Measurements from ENCODE around the gene JARID2. TPM values are rescaled to one million over a fixed set of nuclear protein-coding genes. Genes with fewer than 3 reads are reported as not detected.
"Not testable (repeated sequence)": the region's sequence is repeated elsewhere in the genome, so short reads cannot be mapped to it uniquely, and the experiment has no call there.

The JARID2 gene
- polyA plus RNA-seq, 1 experiment: 6.1 TPM

DNA sequence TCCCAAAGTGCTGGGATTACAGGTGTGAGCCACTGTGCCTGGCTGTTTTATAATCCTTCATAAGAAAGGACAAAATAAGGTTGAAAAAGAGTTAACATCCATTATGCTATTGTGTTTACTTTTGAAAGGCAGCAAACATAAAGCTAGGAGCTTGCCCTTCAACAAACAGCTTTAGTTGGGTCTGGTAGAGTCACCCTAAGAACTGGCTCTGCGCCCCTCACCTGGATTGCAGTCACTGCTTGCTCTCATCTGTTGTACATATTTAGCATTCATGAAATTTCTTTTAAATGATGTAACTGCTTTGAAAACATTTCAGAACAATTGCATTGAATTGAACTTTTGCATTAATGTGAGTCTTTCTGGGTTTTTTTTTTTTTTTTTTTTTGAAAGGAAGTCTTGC is 38.9 kb downstream of the JARID2 start:
- TF ChIP-seq, protein P1, sequence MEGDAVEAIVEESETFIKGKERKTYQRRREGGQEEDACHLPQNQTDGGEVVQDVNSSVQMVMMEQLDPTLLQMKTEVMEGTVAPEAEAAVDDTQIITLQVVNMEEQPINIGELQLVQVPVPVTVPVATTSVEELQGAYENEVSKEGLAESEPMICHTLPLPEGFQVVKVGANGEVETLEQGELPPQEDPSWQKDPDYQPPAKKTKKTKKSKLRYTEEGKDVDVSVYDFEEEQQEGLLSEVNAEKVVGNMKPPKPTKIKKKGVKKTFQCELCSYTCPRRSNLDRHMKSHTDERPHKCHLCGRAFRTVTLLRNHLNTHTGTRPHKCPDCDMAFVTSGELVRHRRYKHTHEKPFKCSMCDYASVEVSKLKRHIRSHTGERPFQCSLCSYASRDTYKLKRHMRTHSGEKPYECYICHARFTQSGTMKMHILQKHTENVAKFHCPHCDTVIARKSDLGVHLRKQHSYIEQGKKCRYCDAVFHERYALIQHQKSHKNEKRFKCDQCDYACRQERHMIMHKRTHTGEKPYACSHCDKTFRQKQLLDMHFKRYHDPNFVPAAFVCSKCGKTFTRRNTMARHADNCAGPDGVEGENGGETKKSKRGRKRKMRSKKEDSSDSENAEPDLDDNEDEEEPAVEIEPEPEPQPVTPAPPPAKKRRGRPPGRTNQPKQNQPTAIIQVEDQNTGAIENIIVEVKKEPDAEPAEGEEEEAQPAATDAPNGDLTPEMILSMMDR (IDR thresholded peaks at IDR 0.05; ENCODE audit: insufficient read depth, low read depth, low read length): no peak
- POLR2A ChIA-PET: no interaction called here
- no peaks in the 10 kb centered on the region for H3K36me3 ChIP-seq (ENCODE audit: control insufficient read depth, insufficient read depth, low read length)
- H3K27me3 ChIP-seq (ENCODE audit: control insufficient read depth, insufficient read depth, low read length): no peaks in the 10 kb centered on the region
- CTCF ChIA-PET: no interaction called here
- H3K4me3 ChIP-seq (ENCODE audit: low read depth, low read length): no peak overlapping the region
- DNase-seq (ENCODE audit: low read depth): no peak

DNA sequence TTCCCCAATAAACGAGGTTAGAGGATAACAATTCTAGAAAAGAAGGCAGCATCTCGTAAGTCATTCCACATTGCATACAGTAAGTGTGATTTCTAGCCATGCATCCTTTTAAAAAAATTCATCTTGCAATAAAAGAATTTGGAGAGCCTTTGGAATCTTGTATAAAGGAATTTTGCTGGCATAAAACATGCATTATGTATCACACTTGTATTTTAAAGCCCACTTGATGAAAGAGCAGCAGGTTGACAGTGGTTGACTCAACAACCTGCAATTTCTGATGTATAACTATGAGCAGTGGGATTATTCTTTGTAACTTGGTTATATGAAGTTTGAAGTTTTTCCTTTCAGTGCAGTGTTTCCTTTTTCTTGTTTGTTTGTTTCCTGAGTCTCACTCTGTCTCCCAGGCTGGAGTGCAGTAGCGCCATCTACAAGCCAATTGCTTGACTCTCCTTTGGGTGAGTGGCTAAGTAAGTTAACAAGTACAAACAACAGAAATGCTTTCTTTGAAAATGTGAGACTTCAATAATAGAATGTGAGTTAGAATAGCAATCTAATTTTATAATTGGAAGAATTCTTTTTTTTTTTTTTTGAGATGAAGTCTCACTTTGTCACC is 39.9 kb downstream of the JARID2 start:
- ChIA-PET CTCF (no interaction called here), POLR2A (no interaction called here)
- Histone ChIP-seq H3K36me3 (ENCODE audit: control insufficient read depth, insufficient read depth, low read length) (no peaks in the 10 kb centered on the region), H3K4me3 (ENCODE audit: low read depth, low read length) (no peak overlapping the region), H3K27me3 (ENCODE audit: control insufficient read depth, insufficient read depth, low read length) (no peaks in the 10 kb centered on the region)
- no peak for DNase-seq (ENCODE audit: low read depth)
- TF ChIP-seq, protein P1 (IDR thresholded peaks at IDR 0.05; ENCODE audit: insufficient read depth, low read depth, low read length): no peak

DNA sequence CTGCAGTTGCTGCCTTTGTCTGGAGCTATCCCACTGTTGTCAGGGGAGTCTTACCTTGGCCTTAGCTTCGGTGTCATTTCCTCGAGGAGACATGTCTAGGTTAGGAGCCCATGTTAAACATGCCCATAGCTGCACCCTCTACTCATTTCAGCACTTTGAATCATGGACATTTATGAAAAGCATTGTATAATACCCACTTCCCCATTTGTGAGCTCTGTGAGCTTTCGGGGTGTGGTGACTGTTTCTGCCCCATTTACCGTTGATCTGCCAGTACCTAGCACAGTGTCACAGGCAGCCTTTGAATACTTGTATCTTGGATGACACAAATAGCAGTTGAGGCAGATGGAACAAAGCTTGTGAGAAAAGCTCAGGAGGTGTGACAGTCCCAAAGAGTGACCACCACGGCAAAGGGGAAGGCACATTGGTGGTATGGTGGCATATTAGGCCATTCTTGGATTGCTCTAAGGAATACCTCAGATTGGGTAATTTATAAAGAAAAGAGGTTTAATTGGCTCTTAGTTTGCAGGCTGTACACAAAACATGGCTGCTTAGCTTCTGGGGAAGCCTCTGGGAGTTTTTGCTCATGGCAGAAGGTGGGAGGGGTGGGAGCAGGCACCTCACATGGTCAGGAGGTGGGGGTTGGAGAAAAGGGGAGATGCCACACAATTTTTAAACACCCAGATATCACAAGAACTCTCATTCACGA is 42.0 kb downstream of the JARID2 start:
- Histone ChIP-seq H3K27me3 (ENCODE audit: control insufficient read depth, insufficient read depth, low read length) (no peaks in the 10 kb centered on the region), H3K4me3 (ENCODE audit: low read depth, low read length) (no peak overlapping the region), H3K36me3 (ENCODE audit: control insufficient read depth, insufficient read depth, low read length) (no peaks in the 10 kb centered on the region)
- POLR2A ChIA-PET: interaction anchor here (0.6 kb wide), 1 partner anchor 1152 kb away, joined by 3 read pairs; no protein-coding TSS in a partner anchor
- TF ChIP-seq, protein P1 (IDR thresholded peaks at IDR 0.05; ENCODE audit: insufficient read depth, low read depth, low read length): no peak
- no peak for DNase-seq (ENCODE audit: low read depth)
- CTCF ChIA-PET: interaction anchor here (0.7 to 1.4 kb wide), 3 partner anchors 9 to 63 kb away, joined by 3 to 4 read pairs (median 3); no protein-coding TSS in a partner anchor

DNA sequence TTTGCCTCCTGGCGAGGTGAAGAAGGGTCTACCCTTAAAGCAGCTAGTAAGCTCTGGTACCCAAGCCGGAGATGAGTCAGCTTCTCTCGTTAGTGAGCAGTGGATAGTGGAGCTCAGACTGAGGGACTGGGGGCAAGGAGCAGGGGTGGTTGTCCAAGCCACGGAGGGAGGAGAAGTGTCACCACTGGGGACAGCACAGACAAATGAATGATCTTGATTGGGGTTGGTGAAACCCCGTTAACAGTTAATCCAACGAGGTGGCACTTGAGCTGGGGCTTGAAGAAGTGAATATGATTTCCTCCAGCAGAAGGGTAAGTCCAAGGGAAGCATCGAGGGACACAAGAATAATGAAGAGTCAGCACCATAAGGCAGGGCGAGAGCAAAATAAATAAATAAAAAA is 43.0 kb downstream of the JARID2 start:
- no peaks in the 10 kb centered on the region for H3K27me3 ChIP-seq (ENCODE audit: control insufficient read depth, insufficient read depth, low read length)
- POLR2A ChIA-PET: no interaction called here
- H3K4me3 ChIP-seq (ENCODE audit: low read depth, low read length): no peak overlapping the region
- TF ChIP-seq, protein P1 (IDR thresholded peaks at IDR 0.05; ENCODE audit: insufficient read depth, low read depth, low read length): no peak
- no peak for DNase-seq (ENCODE audit: low read depth)
- no peaks in the 10 kb centered on the region for H3K36me3 ChIP-seq (ENCODE audit: control insufficient read depth, insufficient read depth, low read length)
- CTCF ChIA-PET: interaction anchor here (0.6 to 1.4 kb wide), 2 partner anchors 10 to 11 kb away, joined by 3 to 4 read pairs; no protein-coding TSS in a partner anchor

DNA sequence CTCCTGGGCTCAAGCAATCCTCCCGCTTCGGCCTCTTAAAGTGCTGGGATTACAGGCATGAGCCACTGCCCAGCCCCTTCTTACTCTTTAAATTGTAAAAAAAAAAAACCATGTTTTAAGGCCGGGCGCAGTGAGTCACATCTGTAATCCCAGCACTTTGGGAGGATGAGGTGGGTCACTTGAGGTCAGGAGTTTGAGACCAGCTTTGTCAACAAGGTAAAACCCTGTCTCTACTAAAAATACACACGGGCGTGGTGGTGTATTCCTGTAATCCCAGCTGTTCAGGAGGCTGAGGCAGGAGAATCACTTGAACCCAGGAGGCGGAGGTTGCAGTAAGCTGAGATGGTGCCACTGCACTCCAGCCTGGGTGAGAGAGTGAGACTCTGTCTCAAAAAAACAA is 43.6 kb downstream of the JARID2 start:
- CTCF ChIA-PET: interaction anchor here (0.6 to 1.1 kb wide), 2 partner anchors 40 to 151 kb away, joined by 3 read pairs; no protein-coding TSS in a partner anchor
- H3K36me3 ChIP-seq (ENCODE audit: control insufficient read depth, insufficient read depth, low read length); DNase-seq (ENCODE audit: low read depth); H3K4me3 ChIP-seq (ENCODE audit: low read depth, low read length); POLR2A ChIA-PET; H3K27me3 ChIP-seq (ENCODE audit: control insufficient read depth, insufficient read depth, low read length): not testable (repeated sequence)
